H1 (cell line): ENCODE results near the gene KRABD2.

Experiments
- CTCF ChIA-PET: fragments of 300-600 bp; sonication (Branson Sonifier 250); formaldehyde crosslinking; loops from one replicate; lab custom pipeline; 2021; ENCODE audit not compliant: partially characterized antibody; lab: Charles Lee
- POLR2A ChIA-PET: fragments of 300-600 bp; sonication (Branson Sonifier 250); formaldehyde crosslinking; loops from one replicate; lab custom pipeline; 2021; ENCODE audit warnings: inconsistent platforms; ENCODE audit not compliant: partially characterized antibody; lab: Charles Lee
- DNase-seq, 2 experiments: peaks; one replicate each; pipeline versions ENCODE4 v3.0.0 to v3.0.0-alpha.2; 2010 to 2022; ENCODE audit warnings: low spot score in 2 of 2, low read depth in 1 of 2, mixed read lengths in 1 of 2
- FAIRE-seq: peaks from 2 replicates; lab custom pipeline; 2011; peaks lifted over from hg19 to GRCh38; lab: Jason Lieb, UNC
- H2AFZ ChIP-seq: 2 replicates; pipeline ENCODE4 v1.8.1; 2012; ENCODE audit warnings: low read length, inconsistent platforms
- H2AK5ac ChIP-seq: 2 replicates; pipeline ENCODE4 v1.6.1; 2013; ENCODE audit warnings: low read depth, low read length
- H2BK120ac ChIP-seq: replicated peaks from 2 replicates; pipeline ENCODE3; 2013; ENCODE audit warnings: low read depth, low read length, inconsistent platforms
- H2BK12ac ChIP-seq: 2 replicates; pipeline ENCODE4 v1.6.1; 2013; ENCODE audit warnings: low read depth, low read length
- H2BK15ac ChIP-seq: 2 replicates; pipeline ENCODE4 v1.6.1; 2013; ENCODE audit warnings: low read length
- H2BK20ac ChIP-seq: 2 replicates; pipeline ENCODE4 v1.6.1; 2013; ENCODE audit warnings: low read length
- H2BK5ac ChIP-seq: 2 replicates; pipeline ENCODE4 v1.6.1; 2013; ENCODE audit warnings: low read depth, low read length
- H3K14ac ChIP-seq: 2 replicates; pipeline ENCODE4 v1.6.1; 2013; ENCODE audit warnings: inconsistent platforms; ENCODE audit not compliant: insufficient read length
- H3K18ac ChIP-seq: 2 replicates; pipeline ENCODE4 v1.6.1; 2013; ENCODE audit warnings: low read length; ENCODE audit errors: extremely low read depth
- H3K23ac ChIP-seq: 2 replicates; pipeline ENCODE4 v1.6.1; 2013; ENCODE audit warnings: inconsistent platforms; ENCODE audit not compliant: insufficient read length
- H3K23me2 ChIP-seq: 2 replicates; pipeline ENCODE4 v1.6.1; 2013; ENCODE audit warnings: low read depth, low read length
- H3K27ac ChIP-seq: 2 replicates; pipeline ENCODE4 v1.6.1; 2011; ENCODE audit warnings: low read depth, low read length, inconsistent platforms
- H3K27me3 ChIP-seq, 4 experiments: replicated peaks in 1 of 4; 1 replicate in 1 of 4; 2 replicates in 3 of 4; pipeline versions ENCODE4 v1.6.1 to v1.8.1; 2011 to 2013; ENCODE audit warnings: low read length in 3 of 4, mild to moderate bottlenecking in 3 of 4, inconsistent platforms in 2 of 4, mixed read lengths in 2 of 4, moderate library complexity in 1 of 4; ENCODE audit not compliant: control insufficient read depth in 3 of 4, insufficient read depth in 3 of 4; ENCODE audit errors: extremely low read depth in 1 of 4
- H3K36me3 ChIP-seq, 4 experiments: 2 replicates each; pipeline versions ENCODE4 v1.6.1 to v1.8.1; 2011 to 2013; ENCODE audit warnings: mild to moderate bottlenecking in 4 of 4, low read length in 3 of 4, moderate library complexity in 2 of 4, control low read depth in 1 of 4, inconsistent platforms in 1 of 4; ENCODE audit not compliant: insufficient read depth in 4 of 4, control insufficient read depth in 2 of 4
- H3K4ac ChIP-seq: replicated peaks from 2 replicates; pipeline ENCODE3; 2013; ENCODE audit warnings: low read length, low read depth, mixed read lengths, inconsistent platforms; ENCODE audit not compliant: insufficient read length
- H3K4me1 ChIP-seq, 4 experiments: replicated peaks in 1 of 4; 1 replicate in 1 of 4; 2 replicates in 3 of 4; pipeline versions ENCODE4 v1.6.1 to v1.8.1; 2011 to 2013; ENCODE audit warnings: low read length in 3 of 4, inconsistent platforms in 2 of 4, mixed read lengths in 1 of 4; ENCODE audit not compliant: insufficient read depth in 4 of 4, control insufficient read depth in 3 of 4
- H3K4me2 ChIP-seq, 2 experiments: 2 replicates each; pipeline versions ENCODE4 v1.6.1 to v1.8.1; 2011 to 2013; ENCODE audit warnings: low read depth in 2 of 2, low read length in 2 of 2, control low read depth in 1 of 2, inconsistent platforms in 1 of 2, mild to moderate bottlenecking in 1 of 2; ENCODE audit not compliant: insufficient read depth in 1 of 2
- H3K4me3 ChIP-seq, 4 experiments: fragments of 200-600, 300-600 bp in 1 of 4; sonication (generic), shearing (Covaris generic), sonication (Bioruptor Twin) in 1 of 4; 2 replicates each; pipeline versions ENCODE4 v1.5.1 to v1.8.1; 2011 to 2016; ENCODE audit warnings: low read length in 4 of 4, low read depth in 3 of 4, control low read depth in 2 of 4, inconsistent platforms in 2 of 4, mild to moderate bottlenecking in 2 of 4, mixed read lengths in 1 of 4, moderate library complexity in 1 of 4; ENCODE audit not compliant: insufficient read depth in 2 of 4; ENCODE audit errors: extremely low read depth in 1 of 4
- H3K56ac ChIP-seq: replicated peaks from 2 replicates; pipeline ENCODE3; 2013; ENCODE audit warnings: low read depth, mild to moderate bottlenecking, mixed read lengths, low read length, inconsistent platforms; ENCODE audit not compliant: insufficient read length
- H3K79me1 ChIP-seq: 2 replicates; pipeline ENCODE4 v1.6.1; 2013; ENCODE audit warnings: low read depth, low read length, control low read depth
- H3K79me2 ChIP-seq, 2 experiments: 2 replicates each; pipeline versions ENCODE4 v1.6.1 to v1.8.1; 2012 to 2013; ENCODE audit warnings: low read length in 2 of 2, mild to moderate bottlenecking in 2 of 2, inconsistent platforms in 1 of 2; ENCODE audit not compliant: insufficient read depth in 2 of 2, control insufficient read depth in 1 of 2
- H3K9ac ChIP-seq, 4 experiments: replicated peaks in 1 of 4; 1 replicate in 1 of 4; 2 replicates in 3 of 4; pipeline versions ENCODE4 v1.6.1 to v1.8.1; 2011 to 2013; ENCODE audit warnings: low read depth in 3 of 4, low read length in 3 of 4, control low read depth in 2 of 4, mild to moderate bottlenecking in 2 of 4, moderate library complexity in 2 of 4, inconsistent platforms in 1 of 4; ENCODE audit errors: extremely low read depth in 1 of 4
- H3K9me3 ChIP-seq, 2 experiments: 2 replicates each; pipeline versions ENCODE4 v1.6.1 to v1.8.1; 2012 to 2013; ENCODE audit warnings: mild to moderate bottlenecking in 2 of 2, moderate library complexity in 2 of 2, control low read depth in 1 of 2, inconsistent platforms in 1 of 2, low read depth in 1 of 2, low read length in 1 of 2, mixed read lengths in 1 of 2; ENCODE audit not compliant: insufficient read depth in 2 of 2
- H4K20me1 ChIP-seq, 2 experiments: replicated peaks in 1 of 2; 2 replicates each; pipeline versions ENCODE3 to v1.8.1; 2011 to 2013; ENCODE audit warnings: inconsistent platforms in 2 of 2, low read length in 2 of 2, mild to moderate bottlenecking in 1 of 2; ENCODE audit not compliant: insufficient read depth in 2 of 2, control insufficient read depth in 1 of 2
- H4K5ac ChIP-seq: 2 replicates; pipeline ENCODE4 v1.6.1; 2013; ENCODE audit warnings: low read length, low read depth, mixed read lengths, inconsistent platforms; ENCODE audit not compliant: insufficient read length
- H4K8ac ChIP-seq: 2 replicates; pipeline ENCODE4 v1.8.0; 2013; ENCODE audit warnings: mild to moderate bottlenecking, moderate library complexity, low read length, inconsistent platforms; ENCODE audit not compliant: insufficient read depth; ENCODE audit errors: extremely low read depth
- H4K91ac ChIP-seq: replicated peaks from 2 replicates; pipeline ENCODE3; 2013; ENCODE audit warnings: low read length, mixed read lengths, inconsistent platforms; ENCODE audit not compliant: insufficient read length
- CREB1 ChIP-seq: IDR thresholded peaks from 2 replicates; pipeline ENCODE4 v1.6.1; 2012; ENCODE audit warnings: inconsistent platforms
- KDM5A ChIP-seq: fragments of 200-600 bp; IDR thresholded peaks from 2 replicates; pipeline ENCODE4 v1.7.1; 2012; ENCODE audit warnings: mild to moderate bottlenecking, low read length, inconsistent platforms, mixed read lengths
- TAF1 ChIP-seq: IDR thresholded peaks from 2 replicates; pipeline ENCODE4 v1.6.1; 2011; ENCODE audit warnings: mild to moderate bottlenecking, low read depth, low read length
- TAF7 ChIP-seq: optimal IDR thresholded peaks from 2 replicates; pipeline ENCODE3; 2011; ENCODE audit warnings: low read depth, mild to moderate bottlenecking, inconsistent platforms, low read length, moderate library complexity, borderline replicate concordance
- WGBS, 2 experiments: shearing (Covaris generic) in 1 of 2; methylation state at CpG; one replicate each; pipeline versions ENCODE4 v1.1.6 to v1.1.7; 2013 to 2015; ENCODE audit warnings: low lambda C conversion rate in 2 of 2, mixed read lengths in 2 of 2, inconsistent platforms in 1 of 2, low coverage in 1 of 2, missing lambda C conversion rate in 1 of 2; ENCODE audit not compliant: insufficient replicate concordance in 2 of 2, insufficient coverage in 1 of 2, insufficient read length in 1 of 2; ENCODE audit errors: extremely low coverage in 1 of 2, missing lambda C conversion rate in 1 of 2; 5-methylcytosine and 5-hydroxymethylcytosine counted together
- TF ChIP-seq, protein P1 (sequence below): IDR thresholded peaks from 2 replicates; pipeline ENCODE4 v1.6.1; 2012; ENCODE audit warnings: inconsistent platforms

KRABD2 gene

GRCh38 chr17:8368193-8368592 is 8.3 kb downstream of the KRABD2 start:
- no peak overlapping the region for H3K4me3 ChIP-seq
- CTCF ChIA-PET: interaction anchor here (2.9 kb wide), 1 partner anchor 15 kb away, joined by 7 read pairs; no protein-coding TSS in a partner anchor

More at GRCh38 chr17:8368193-8368592, 8.3 kb downstream of the KRABD2 start:
- H4K91ac ChIP-seq: no peak overlapping the region
- H4K5ac ChIP-seq: no peak overlapping the region
- H3K4me2 ChIP-seq: no peak overlapping the region
- H3K27ac ChIP-seq: no peak overlapping the region
- no peak overlapping the region for H3K23ac ChIP-seq
- H3K27me3 ChIP-seq: no peaks in the 10 kb centered on the region
- H3K79me2 ChIP-seq: no peaks in the 10 kb centered on the region
- H3K14ac ChIP-seq: no peak overlapping the region
- H3K4ac ChIP-seq: no peak overlapping the region
- H2BK20ac ChIP-seq: no peak overlapping the region
- H3K4me1 ChIP-seq: no peaks in the 10 kb centered on the region
- H3K23me2 ChIP-seq: no peaks in the 10 kb centered on the region
- FAIRE-seq: no peak
- no peak overlapping the region for H3K9ac ChIP-seq
- no peak overlapping the region for H3K18ac ChIP-seq
- 95% methylated on average over 3 of the region's 3 CpGs; no CpG with 5 or more reads in 1 of the 2 experiments for WGBS, 2 experiments
- no peak overlapping the region for H2BK15ac ChIP-seq
- H3K56ac ChIP-seq: no peak overlapping the region
- H3K79me1 ChIP-seq: no peaks in the 10 kb centered on the region
- no peak overlapping the region for H2BK120ac ChIP-seq
- no peak overlapping the region for H4K8ac ChIP-seq
- peaks cover 10 to 27% (median 16%) of the 10 kb centered on the region in 4 experiments for H3K36me3 ChIP-seq
- no peak overlapping the region for H2BK12ac ChIP-seq
- TF ChIP-seq CREB1 (no peak), TAF1 (no peak), KDM5A (no peak), TAF7 (no peak)
- TF ChIP-seq, protein P1, sequence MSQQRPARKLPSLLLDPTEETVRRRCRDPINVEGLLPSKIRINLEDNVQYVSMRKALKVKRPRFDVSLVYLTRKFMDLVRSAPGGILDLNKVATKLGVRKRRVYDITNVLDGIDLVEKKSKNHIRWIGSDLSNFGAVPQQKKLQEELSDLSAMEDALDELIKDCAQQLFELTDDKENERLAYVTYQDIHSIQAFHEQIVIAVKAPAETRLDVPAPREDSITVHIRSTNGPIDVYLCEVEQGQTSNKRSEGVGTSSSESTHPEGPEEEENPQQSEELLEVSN: no peak
- TF ChIP-seq, all 59 proteins: peak for 0
- POLR2A ChIA-PET: no interaction called here
- H2AK5ac ChIP-seq: no peak overlapping the region
- no peak overlapping the region for H2AFZ ChIP-seq
- no peaks in the 10 kb centered on the region for H4K20me1 ChIP-seq
- no peaks in the 10 kb centered on the region for H3K9me3 ChIP-seq
- no peak for DNase-seq
- H2BK5ac ChIP-seq: no peak overlapping the region
